ENCODE measurements around the gene WFDC1. TPM values are rescaled to one million over a fixed set of nuclear protein-coding genes. Genes with fewer than 3 reads are reported as not detected.

Gene WFDC1
- total and polyA plus RNA-seq, 4 experiments from 2014 or later, result not detected

DNA sequence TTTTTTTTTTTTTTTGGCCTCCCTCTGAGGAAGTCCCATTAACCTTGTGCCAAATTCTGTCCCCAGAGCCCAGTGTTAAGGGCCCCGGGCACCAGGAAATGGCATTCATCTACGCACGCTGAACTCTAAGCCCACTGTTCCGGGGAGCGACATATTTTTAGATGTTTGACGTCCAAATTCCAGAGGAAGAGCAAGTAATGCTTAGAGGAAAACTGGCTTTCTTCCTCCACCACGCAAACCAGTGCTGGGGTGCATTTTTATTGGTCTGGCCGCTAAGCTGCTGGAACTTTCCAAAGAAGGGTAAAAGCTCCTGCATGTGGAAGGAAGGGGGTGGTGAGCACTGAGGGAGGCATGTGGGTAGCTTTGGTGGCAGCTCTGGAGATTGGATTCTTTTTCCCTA, 8.3 kb downstream of the WFDC1 start:
- ChIA-PET POLR2A (ENCODE audit: partially characterized antibody) (no interaction called here), CTCF (ENCODE audit: partially characterized antibody) (no interaction called here)
- no peak overlapping the region for H3K4me3 ChIP-seq (ENCODE audit: low read length in 2 of 2)
- no peak overlapping the region for H3K4me3 Mint-ChIP-seq
- H3K27me3 Mint-ChIP-seq, result peaks cover 9 to 24% of the 10 kb centered on the region in 2 donors
- no peaks in the 10 kb centered on the region for H3K4me1 ChIP-seq (ENCODE audit: insufficient read depth, low read length)
- intact Hi-C loops (cut with micrococcal nuclease), result no loop called here
- no peaks in the 10 kb centered on the region for H3K36me3 Mint-ChIP-seq
- no peak overlapping the region for H3K27ac Mint-ChIP-seq
- H3K27ac ChIP-seq (ENCODE audit: low read depth, low read length), result no peak overlapping the region
- H3K27me3 ChIP-seq (ENCODE audit: insufficient read depth, low read length), result peaks cover 3% of the 10 kb centered on the region
- no peak for DNase-seq
- H3K4me1 Mint-ChIP-seq, result no peaks in the 10 kb centered on the region
- H3K9me3 Mint-ChIP-seq, result no peaks in the 10 kb centered on the region
- no peaks in the 10 kb centered on the region for H3K36me3 ChIP-seq (ENCODE audit: insufficient read depth, low read length)
- H3K9me3 ChIP-seq (ENCODE audit: control insufficient read depth in 1 of 2, low read length in 2 of 2), result no peaks in the 10 kb centered on the region

DNA sequence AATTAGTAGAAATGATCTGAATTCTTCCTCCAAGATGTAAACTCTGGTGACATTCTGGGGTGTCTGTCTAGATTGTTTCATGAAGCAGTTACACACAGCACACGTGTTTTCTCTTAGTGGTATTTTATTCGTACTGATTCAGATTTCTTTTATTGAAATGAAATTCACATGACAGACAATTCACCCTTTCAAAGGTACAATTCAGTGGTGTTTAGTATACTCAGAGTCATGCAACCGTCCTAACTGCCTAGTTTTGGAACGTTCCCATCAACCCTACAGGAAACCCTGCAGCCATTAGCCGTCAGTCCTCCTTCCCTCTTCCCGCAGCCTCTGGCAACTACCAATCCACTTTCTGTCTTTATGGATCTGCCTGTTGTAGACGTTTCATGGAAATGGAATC, 8.8 kb downstream of the WFDC1 start:
- no peak for DNase-seq
- no peaks in the 10 kb centered on the region for H3K9me3 Mint-ChIP-seq
- Histone ChIP-seq H3K36me3 (ENCODE audit: insufficient read depth, low read length) (no peaks in the 10 kb centered on the region), H3K27ac (ENCODE audit: low read depth, low read length) (no peak overlapping the region), H3K27me3 (ENCODE audit: insufficient read depth, low read length) (peaks cover 3% of the 10 kb centered on the region), H3K9me3 (ENCODE audit: control insufficient read depth in 1 of 2, low read length in 2 of 2) (no peaks in the 10 kb centered on the region), H3K4me1 (ENCODE audit: insufficient read depth, low read length) (no peaks in the 10 kb centered on the region), H3K4me3 (ENCODE audit: low read length in 2 of 2) (no peak overlapping the region)
- CTCF ChIA-PET (ENCODE audit: partially characterized antibody), result no interaction called here
- H3K27ac Mint-ChIP-seq, result no peak overlapping the region
- H3K4me1 Mint-ChIP-seq, result no peaks in the 10 kb centered on the region
- intact Hi-C loops (cut with micrococcal nuclease), result no loop called here
- peaks cover 9 to 22% of the 10 kb centered on the region in 2 donors for H3K27me3 Mint-ChIP-seq
- H3K36me3 Mint-ChIP-seq, result no peaks in the 10 kb centered on the region
- POLR2A ChIA-PET (ENCODE audit: partially characterized antibody), result no interaction called here
- no peak overlapping the region for H3K4me3 Mint-ChIP-seq

DNA sequence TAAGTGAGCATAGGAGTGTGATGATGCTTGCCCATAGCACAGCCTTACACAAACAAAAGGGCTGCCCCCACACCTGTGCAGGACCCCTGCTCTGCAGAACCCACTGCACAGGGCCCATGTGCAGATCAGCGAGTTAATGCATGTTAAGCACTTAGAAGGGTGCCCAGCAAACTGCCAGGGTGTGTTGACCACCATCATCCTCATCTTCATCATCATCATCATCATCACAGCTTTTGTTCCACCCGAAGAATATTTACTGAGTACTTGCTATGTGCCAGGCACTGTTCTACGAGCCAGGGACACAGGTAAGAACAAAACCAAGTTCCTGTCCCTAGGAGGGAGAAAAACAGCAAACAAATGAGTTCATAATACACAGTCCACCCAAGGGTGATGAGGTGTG, 11.9 kb downstream of the WFDC1 start:
- intact Hi-C loops (cut with micrococcal nuclease), result no loop called here
- no peaks in the 10 kb centered on the region for H3K36me3 ChIP-seq (ENCODE audit: insufficient read depth, low read length)
- ChIA-PET POLR2A (ENCODE audit: partially characterized antibody) (no interaction called here), CTCF (ENCODE audit: partially characterized antibody) (no interaction called here)
- peaks cover 3% of the 10 kb centered on the region for H3K27me3 ChIP-seq (ENCODE audit: insufficient read depth, low read length)
- Mint-ChIP-seq H3K27ac (no peak overlapping the region), H3K4me1 (no peaks in the 10 kb centered on the region), H3K9me3 (no peaks in the 10 kb centered on the region), H3K27me3 (peaks cover 14 to 28% of the 10 kb centered on the region in 2 donors), H3K4me3 (no peak overlapping the region), H3K36me3 (no peaks in the 10 kb centered on the region)
- no peaks in the 10 kb centered on the region for H3K4me1 ChIP-seq (ENCODE audit: insufficient read depth, low read length)
- no peak overlapping the region for H3K27ac ChIP-seq (ENCODE audit: low read depth, low read length)
- DNase-seq, result no peak
- no peak overlapping the region for H3K4me3 ChIP-seq (ENCODE audit: low read length in 2 of 2)
- no peaks in the 10 kb centered on the region for H3K9me3 ChIP-seq (ENCODE audit: control insufficient read depth in 1 of 2, low read length in 2 of 2)

DNA sequence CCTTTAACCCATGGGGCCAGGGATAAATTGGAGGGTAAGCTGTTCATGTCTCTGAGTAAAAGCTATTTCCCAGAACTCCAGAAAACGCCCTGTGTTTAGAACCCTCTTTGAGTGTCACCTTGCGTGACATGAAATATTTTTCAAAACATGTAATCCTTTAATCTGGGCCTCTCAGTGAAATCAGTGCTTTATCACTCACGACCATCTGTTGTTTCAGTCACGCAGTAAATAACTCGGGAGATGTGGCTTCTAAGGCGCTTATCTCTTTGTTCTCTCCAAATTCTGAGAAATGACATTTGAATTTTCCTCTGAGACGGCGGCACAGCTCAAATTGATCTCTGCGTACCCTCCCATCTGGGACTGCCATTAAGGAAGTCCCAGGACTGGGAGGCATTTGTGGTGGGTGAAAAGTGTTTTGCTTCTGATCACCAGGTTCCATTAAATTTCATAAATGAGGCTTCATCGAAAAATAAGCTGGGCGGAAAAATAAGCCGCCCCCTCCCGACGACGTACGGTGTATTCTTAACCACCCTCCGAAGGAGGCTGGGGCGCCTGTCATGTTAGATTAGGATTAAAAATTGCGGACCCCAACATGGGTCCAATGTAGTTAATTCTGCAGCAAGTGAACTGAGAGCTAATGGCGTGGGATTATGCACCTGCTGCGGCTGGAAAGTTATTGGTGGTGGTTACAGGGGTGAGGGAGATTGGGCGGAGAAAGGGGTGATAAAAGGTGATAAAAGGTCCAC, 12.7 kb downstream of the WFDC1 start:
- Mint-ChIP-seq H3K36me3 (no peaks in the 10 kb centered on the region), H3K4me1 (no peaks in the 10 kb centered on the region), H3K4me3 (no peak overlapping the region), H3K27ac (no peak overlapping the region), H3K27me3 (peaks cover 18 to 26% of the 10 kb centered on the region in 2 donors), H3K9me3 (no peaks in the 10 kb centered on the region)
- H3K36me3 ChIP-seq (ENCODE audit: insufficient read depth, low read length), result no peaks in the 10 kb centered on the region
- peaks cover 8% of the 10 kb centered on the region for H3K27me3 ChIP-seq (ENCODE audit: insufficient read depth, low read length)
- no peak overlapping the region for H3K4me3 ChIP-seq (ENCODE audit: low read length in 2 of 2)
- CTCF ChIA-PET (ENCODE audit: partially characterized antibody), result interaction anchor here (0.8 kb wide), 1 partner anchor 30 kb away, joined by 3 read pairs; no protein-coding TSS in a partner anchor
- intact Hi-C loops (cut with micrococcal nuclease), result no loop called here
- H3K27ac ChIP-seq (ENCODE audit: low read depth, low read length), result no peak overlapping the region
- no peaks in the 10 kb centered on the region for H3K4me1 ChIP-seq (ENCODE audit: insufficient read depth, low read length)
- POLR2A ChIA-PET (ENCODE audit: partially characterized antibody), result no interaction called here
- no peaks in the 10 kb centered on the region for H3K9me3 ChIP-seq (ENCODE audit: control insufficient read depth in 1 of 2, low read length in 2 of 2)
- DNase-seq, result no peak

DNA sequence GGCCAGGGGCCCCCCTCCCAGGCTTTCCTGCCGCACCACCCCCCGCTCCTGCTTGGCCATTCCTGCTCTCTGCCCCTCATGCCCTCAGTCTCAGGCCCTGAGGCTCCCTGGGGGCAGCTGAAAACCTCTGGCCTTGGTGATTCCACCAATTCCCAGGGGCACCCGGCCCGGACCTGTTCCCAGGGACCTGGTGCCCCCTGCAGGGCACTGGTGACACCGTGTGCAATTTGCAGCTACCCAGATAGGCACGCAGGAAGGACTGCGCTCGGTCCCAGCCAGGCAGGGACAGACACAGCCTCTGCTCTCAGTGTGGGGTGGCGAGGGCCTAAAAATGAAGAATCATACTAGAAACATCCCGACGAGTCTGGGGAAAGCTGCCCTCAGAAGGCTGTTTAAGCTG, 13.4 kb downstream of the WFDC1 start:
- H3K36me3 Mint-ChIP-seq, result no peaks in the 10 kb centered on the region
- peaks cover 0 to 2% (median 0%) of the 10 kb centered on the region in 4 donors for H3K4me1 Mint-ChIP-seq
- ChIA-PET CTCF (ENCODE audit: partially characterized antibody) (interaction anchor here (0.8 kb wide), 1 partner anchor 31 kb away, joined by 3 read pairs; no protein-coding TSS in a partner anchor), POLR2A (ENCODE audit: partially characterized antibody) (no interaction called here)
- H3K4me1 ChIP-seq (ENCODE audit: insufficient read depth, low read length), result no peaks in the 10 kb centered on the region
- no peak for DNase-seq
- H3K27ac Mint-ChIP-seq, result no peak overlapping the region
- no peak overlapping the region for H3K27ac ChIP-seq (ENCODE audit: low read depth, low read length)
- H3K9me3 ChIP-seq (ENCODE audit: control insufficient read depth in 1 of 2, low read length in 2 of 2), result no peaks in the 10 kb centered on the region
- no peaks in the 10 kb centered on the region for H3K36me3 ChIP-seq (ENCODE audit: insufficient read depth, low read length)
- intact Hi-C loops (cut with micrococcal nuclease), result no loop called here
- H3K4me3 Mint-ChIP-seq, result no peak overlapping the region
- H3K27me3 ChIP-seq (ENCODE audit: insufficient read depth, low read length), result peaks cover 11% of the 10 kb centered on the region
- peaks cover 20 to 29% of the 10 kb centered on the region in 2 donors for H3K27me3 Mint-ChIP-seq
- H3K4me3 ChIP-seq (ENCODE audit: low read length in 2 of 2), result no peak overlapping the region
- no peaks in the 10 kb centered on the region for H3K9me3 Mint-ChIP-seq

DNA sequence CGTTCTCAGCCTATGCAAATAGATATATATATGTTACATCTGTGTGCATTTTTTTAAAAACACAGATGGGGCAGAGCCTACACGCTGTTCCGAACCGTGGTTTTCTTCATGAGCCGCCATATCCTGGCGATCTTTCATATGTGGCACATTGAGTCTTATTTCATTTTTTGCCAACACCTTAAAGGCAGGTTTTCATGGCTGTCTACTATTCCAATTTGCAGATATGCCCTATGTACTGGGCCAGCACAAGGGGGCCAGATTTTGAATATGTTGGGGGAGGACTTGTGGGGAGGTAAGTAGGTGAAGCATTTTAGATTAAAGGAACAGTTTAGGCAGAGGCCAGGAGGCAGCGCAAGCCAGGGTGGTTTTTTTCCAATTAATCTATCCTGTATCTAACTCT, 16.0 kb downstream of the WFDC1 start:
- intact Hi-C loops (cut with micrococcal nuclease), result no loop called here
- Mint-ChIP-seq H3K4me3 (no peak overlapping the region), H3K4me1 (peaks cover 0 to 2% (median 0%) of the 10 kb centered on the region in 4 donors), H3K27ac (no peak overlapping the region), H3K27me3 (peaks cover 29 to 31% of the 10 kb centered on the region in 2 donors), H3K9me3 (peaks cover 0 to 1% (median 0%) of the 10 kb centered on the region in 8 donors), H3K36me3 (no peaks in the 10 kb centered on the region)
- no peak for DNase-seq
- no peak overlapping the region for H3K27ac ChIP-seq (ENCODE audit: low read depth, low read length)
- H3K36me3 ChIP-seq (ENCODE audit: insufficient read depth, low read length), result no peaks in the 10 kb centered on the region
- H3K9me3 ChIP-seq (ENCODE audit: control insufficient read depth in 1 of 2, low read length in 2 of 2), result no peaks in the 10 kb centered on the region
- no peak overlapping the region for H3K4me3 ChIP-seq (ENCODE audit: low read length in 2 of 2)
- POLR2A ChIA-PET (ENCODE audit: partially characterized antibody), result no interaction called here
- CTCF ChIA-PET (ENCODE audit: partially characterized antibody), result no interaction called here
- no peaks in the 10 kb centered on the region for H3K4me1 ChIP-seq (ENCODE audit: insufficient read depth, low read length)
- peaks cover 11% of the 10 kb centered on the region for H3K27me3 ChIP-seq (ENCODE audit: insufficient read depth, low read length)

DNA sequence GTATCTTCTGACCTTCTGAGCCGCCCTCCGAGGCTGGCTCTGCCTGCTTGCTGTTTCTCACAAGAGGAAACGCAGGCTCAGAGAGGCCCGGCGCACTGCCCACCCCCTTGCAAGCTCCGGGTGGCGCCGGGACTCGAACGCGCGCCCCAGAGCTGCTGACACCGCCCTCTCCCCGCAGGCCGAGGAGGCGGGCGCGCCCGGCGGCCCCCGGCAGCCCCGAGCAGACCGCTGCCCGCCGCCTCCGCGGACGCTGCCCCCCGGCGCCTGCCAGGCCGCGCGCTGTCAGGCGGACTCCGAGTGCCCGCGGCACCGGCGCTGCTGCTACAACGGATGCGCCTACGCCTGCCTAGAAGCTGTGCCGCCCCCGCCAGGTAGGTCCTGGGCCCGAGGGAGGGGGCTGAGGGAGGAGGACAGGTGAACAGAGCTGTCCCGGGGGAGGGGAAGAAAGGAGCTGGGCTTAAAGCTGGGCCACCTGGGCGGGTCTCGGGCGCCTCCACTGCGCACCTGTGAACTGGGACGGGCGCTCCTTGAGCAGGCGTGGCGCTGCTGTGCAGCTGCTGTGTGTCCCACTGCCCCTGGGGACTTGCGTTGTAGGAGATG, 18.2 kb downstream of the WFDC1 start:
- ChIA-PET POLR2A (ENCODE audit: partially characterized antibody) (no interaction called here), CTCF (ENCODE audit: partially characterized antibody) (no interaction called here)
- H3K4me1 ChIP-seq (ENCODE audit: insufficient read depth, low read length), result no peaks in the 10 kb centered on the region
- Mint-ChIP-seq H3K27ac (no peak overlapping the region), H3K36me3 (peaks cover 0 to 1% of the 10 kb centered on the region in 2 donors), H3K4me3 (no peak overlapping the region), H3K9me3 (peaks cover 0 to 6% (median 1%) of the 10 kb centered on the region in 8 donors), H3K27me3 (peaks cover 27% of the 10 kb centered on the region in 2 donors), H3K4me1 (peaks cover 0 to 2% (median 0%) of the 10 kb centered on the region in 4 donors)
- H3K9me3 ChIP-seq (ENCODE audit: control insufficient read depth in 1 of 2, low read length in 2 of 2), result no peaks in the 10 kb centered on the region
- H3K27me3 ChIP-seq (ENCODE audit: insufficient read depth, low read length), result peaks cover 8% of the 10 kb centered on the region
- H3K36me3 ChIP-seq (ENCODE audit: insufficient read depth, low read length), result no peaks in the 10 kb centered on the region
- intact Hi-C loops (cut with micrococcal nuclease), result no loop called here
- H3K27ac ChIP-seq (ENCODE audit: low read depth, low read length), result no peak overlapping the region
- no peak overlapping the region for H3K4me3 ChIP-seq (ENCODE audit: low read length in 2 of 2)
- DNase-seq, result no peak

Measured in CD4-positive, alpha-beta memory T cell (primary cell).